Spleen (tissue), 11 donors: ENCODE results near the gene OR10P1. TPM values are rescaled to one million over a fixed set of nuclear protein-coding genes. Genes with fewer than 3 reads are reported as not detected.

ENCODE experiments used
- DNase-seq: peaks from one replicate; pipeline ENCODE4 v3.0.0-alpha.2; 2020
- H3K27ac ChIP-seq, 8 donors: fragments of 200-600 bp; sonication (generic) in 7 of 8; 1 replicate in 4 of 8; 2 replicates in 4 of 8; pipeline versions ENCODE4 v1.5.0 to v1.8.0; 2016 to 2021; ENCODE audit warnings: inconsistent platforms in 4 of 8, mild to moderate bottlenecking in 4 of 8, moderate library complexity in 1 of 8
- H3K27me3 ChIP-seq, 7 donors: fragments of 200-600 bp; sonication (generic) in 6 of 7; replicated peaks in 1 of 7; 1 replicate in 4 of 7; 2 replicates in 3 of 7; pipeline versions ENCODE4 v1.5.0 to v1.8.0; 2016 to 2021; ENCODE audit warnings: inconsistent platforms in 3 of 7, mild to moderate bottlenecking in 1 of 7
- H3K36me3 ChIP-seq, 6 donors: fragments of 200-600 bp; sonication (generic) in 5 of 6; 1 replicate in 4 of 6; 2 replicates in 2 of 6; pipeline versions ENCODE4 v1.5.0 to v1.8.0; 2016 to 2021; ENCODE audit warnings: inconsistent platforms in 2 of 6
- H3K4me1 ChIP-seq, 6 donors: fragments of 200-600 bp; sonication (generic) in 5 of 6; 1 replicate in 3 of 6; 2 replicates in 3 of 6; pipeline versions ENCODE4 v1.5.0 to v1.8.0; 2016 to 2021; ENCODE audit warnings: inconsistent platforms in 3 of 6
- H3K4me3 ChIP-seq, 8 donors: fragments of 200-600 bp; sonication (generic) in 7 of 8; 1 replicate in 4 of 8; 2 replicates in 4 of 8; pipeline versions ENCODE4 v1.5.0 to v1.8.0; 2016 to 2021; ENCODE audit warnings: inconsistent platforms in 4 of 8, mild to moderate bottlenecking in 4 of 8, moderate library complexity in 2 of 8
- H3K9me3 ChIP-seq, 8 donors: fragments of 200-600 bp; sonication (generic) in 7 of 8; 1 replicate in 4 of 8; 2 replicates in 4 of 8; pipeline versions ENCODE4 v1.5.0 to v1.8.0; 2016 to 2021; ENCODE audit warnings: inconsistent platforms in 4 of 8
- POLR2A ChIP-seq, 3 donors: fragments of 450-650 bp; IDR thresholded peaks; one replicate each; pipeline ENCODE4 v1.5.1; 2017; ENCODE audit warnings: antibody characterized with exemption in 3 of 3, mild to moderate bottlenecking in 1 of 3
- POLR2AphosphoS5 ChIP-seq, 3 donors: sonication (generic); formaldehyde crosslinking; IDR thresholded peaks; one replicate each; pipeline ENCODE4 v1.5.1; 2017; ENCODE audit warnings: antibody characterized with exemption in 3 of 3
- WGBS, 5 donors: extraction: QIAGEN DNeasy Blood & Tissue Kit in 3 of 5; methylation state at CpG; one replicate each; pipeline versions ENCODE4 v1.1.5 to v1.1.7; 2013 to 2018; 5-methylcytosine and 5-hydroxymethylcytosine counted together
- intact Hi-C: fragments of 100-400 bp; cut with DNase I; formaldehyde crosslinking; loops from one replicate; pipeline ENCODE4 v1.15.0; 2023; ENCODE audit warnings: low total_unique reads
- polyA plus RNA-seq, 3 donors: library from polyadenylated mRNA; stranded (reverse); fragments of 200-250 nt; gene quantifications; one replicate each; pipeline ENCODE4 v1.2.1, GENCODE V29; 2013
- total RNA-seq, 7 donors: library from RNA; depleted of rRNA in 3 of 7; stranded (reverse); fragments of >200 nt in 3 of 7; fragmentation: NEBNext Ultra II Directional in 4 of 7; extraction: Animal tissue kit (Norgen Biotek cat#: 25700) in 4 of 7; gene quantifications; one replicate each; pipeline versions ENCODE4 v1.1.0 to v1.2.1, GENCODE V29; 2016 to 2021
- TF ChIP-seq, protein P1 (sequence below), 11 experiments: fragments of 200-600 bp in 7 of 11; fragments of 450-650 bp in 4 of 11; sonication (generic) in 4 of 11; IDR thresholded peaks in 8 of 11; conservative IDR thresholded peaks in 3 of 11; 1 replicate in 7 of 11; 2 replicates in 4 of 11; pipeline versions ENCODE4 v1.4.0 to v1.8.0; 2016 to 2021; ENCODE audit warnings: antibody characterized with exemption in 11 of 11, inconsistent platforms in 4 of 11, mild to moderate bottlenecking in 1 of 11
- donor health status: healthy with polysubstance abuse.
- donor health status: DM: no; HTN: no; CAD: no; lungs with moderate emphysema.
- donor health status: DM: no; HTN: no; CAD: no.
- donor health status: Bipolar disorder and iron deficiency.
- donor health status: healthy.
- donor health status: DM: no; HTN: no; CAD: no.
- donor health status: DM: yes; HTN: yes; CAD: no.

The OR10P1 gene
- total and polyA plus RNA-seq, 10 donors, result not detected

- intact Hi-C loops, result no loop called here
- WGBS, 5 donors, result 48 to 73% (median 58%) methylated on average over 3 of the region's 3 CpGs
- no peaks in the 10 kb centered on the region for H3K9me3 ChIP-seq
Measured at GRCh38 chr12:55629058-55629841, 7.4 kb upstream of the OR10P1 start.

DNA sequence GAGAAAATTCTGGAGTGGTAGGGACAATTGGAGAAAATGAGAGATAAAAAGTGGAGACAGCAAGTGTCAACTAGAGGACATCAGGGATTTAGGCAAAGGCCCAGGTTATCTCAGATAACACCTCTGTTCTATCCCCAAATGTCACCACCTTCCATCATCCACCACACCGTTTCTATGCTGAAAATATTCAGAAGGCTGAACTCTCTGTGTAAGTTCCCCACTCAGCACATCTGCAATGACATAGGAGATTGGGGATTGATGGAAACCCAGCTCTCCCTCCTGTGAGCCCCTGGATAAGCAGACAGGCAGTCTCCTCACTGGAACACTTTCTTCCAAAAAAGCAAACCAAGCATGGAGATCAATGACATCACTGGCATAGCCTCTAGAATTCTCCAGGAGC, 5.6 kb upstream of the OR10P1 start:
- Histone ChIP-seq H3K36me3 (no peaks in the 10 kb centered on the region), H3K27me3 (no peaks in the 10 kb centered on the region)
- intact Hi-C loops, result no loop called here

More at GRCh38 chr12:55629058-55629841, 7.4 kb upstream of the OR10P1 start:
- TF ChIP-seq, protein P1, sequence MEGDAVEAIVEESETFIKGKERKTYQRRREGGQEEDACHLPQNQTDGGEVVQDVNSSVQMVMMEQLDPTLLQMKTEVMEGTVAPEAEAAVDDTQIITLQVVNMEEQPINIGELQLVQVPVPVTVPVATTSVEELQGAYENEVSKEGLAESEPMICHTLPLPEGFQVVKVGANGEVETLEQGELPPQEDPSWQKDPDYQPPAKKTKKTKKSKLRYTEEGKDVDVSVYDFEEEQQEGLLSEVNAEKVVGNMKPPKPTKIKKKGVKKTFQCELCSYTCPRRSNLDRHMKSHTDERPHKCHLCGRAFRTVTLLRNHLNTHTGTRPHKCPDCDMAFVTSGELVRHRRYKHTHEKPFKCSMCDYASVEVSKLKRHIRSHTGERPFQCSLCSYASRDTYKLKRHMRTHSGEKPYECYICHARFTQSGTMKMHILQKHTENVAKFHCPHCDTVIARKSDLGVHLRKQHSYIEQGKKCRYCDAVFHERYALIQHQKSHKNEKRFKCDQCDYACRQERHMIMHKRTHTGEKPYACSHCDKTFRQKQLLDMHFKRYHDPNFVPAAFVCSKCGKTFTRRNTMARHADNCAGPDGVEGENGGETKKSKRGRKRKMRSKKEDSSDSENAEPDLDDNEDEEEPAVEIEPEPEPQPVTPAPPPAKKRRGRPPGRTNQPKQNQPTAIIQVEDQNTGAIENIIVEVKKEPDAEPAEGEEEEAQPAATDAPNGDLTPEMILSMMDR (IDR thresholded peaks at IDR 0.05 in 8 of 11, conservative IDR thresholded peaks at IDR 0.05 in 3 of 11), result no peak
- TF ChIP-seq POLR2AphosphoS5 (IDR thresholded peaks at IDR 0.05), result no peak
- TF ChIP-seq POLR2A (IDR thresholded peaks at IDR 0.05), result no peak
- Histone ChIP-seq H3K27ac (peak overlapping the region in 1 of 8 donors; percentile 15), H3K27me3 (no peaks in the 10 kb centered on the region), H3K4me3 (no peak overlapping the region), H3K36me3 (no peaks in the 10 kb centered on the region), H3K4me1 (peaks cover 0 to 5% (median 0%) of the 10 kb centered on the region in 6 donors)
- DNase-seq, result no peak

DNA sequence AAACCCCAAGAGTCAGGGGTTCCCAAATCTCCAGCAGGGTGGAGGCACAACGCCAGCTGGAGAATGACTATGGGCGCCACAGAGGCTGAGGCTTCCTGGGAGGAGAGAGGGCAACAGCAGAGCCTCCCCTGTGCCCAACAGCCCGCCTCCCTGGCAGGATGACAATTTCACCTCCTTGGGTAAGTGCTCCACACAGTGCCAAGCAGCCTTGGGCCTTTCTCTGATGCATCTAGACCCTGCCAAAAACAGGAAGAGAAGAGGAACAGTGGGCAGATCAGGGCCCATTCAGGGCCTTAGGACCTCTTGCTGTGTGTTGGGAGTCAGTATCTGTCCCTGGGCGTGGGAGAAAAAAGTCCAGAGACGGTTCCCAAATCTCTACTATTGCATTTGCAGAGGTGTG, 5.0 kb upstream of the OR10P1 start:
- WGBS, 5 donors, result 73 to 91% (median 78%) methylated on average over 5 of the region's 5 CpGs
- intact Hi-C loops, result no loop called here

More for the DNA sequence above, 5.6 kb upstream of the OR10P1 start:
- Histone ChIP-seq H3K4me1 (peaks cover 0 to 6% (median 0%) of the 10 kb centered on the region in 6 donors), H3K4me3 (no peak overlapping the region), H3K9me3 (no peaks in the 10 kb centered on the region), H3K27ac (no peak overlapping the region)
- WGBS, 5 donors, result 58 to 82% (median 75%) methylated on average over 1 of the region's 1 CpG
- TF ChIP-seq, protein P1 (IDR thresholded peaks at IDR 0.05 in 8 of 11, conservative IDR thresholded peaks at IDR 0.05 in 3 of 11), result no peak
- DNase-seq, result no peak

DNA sequence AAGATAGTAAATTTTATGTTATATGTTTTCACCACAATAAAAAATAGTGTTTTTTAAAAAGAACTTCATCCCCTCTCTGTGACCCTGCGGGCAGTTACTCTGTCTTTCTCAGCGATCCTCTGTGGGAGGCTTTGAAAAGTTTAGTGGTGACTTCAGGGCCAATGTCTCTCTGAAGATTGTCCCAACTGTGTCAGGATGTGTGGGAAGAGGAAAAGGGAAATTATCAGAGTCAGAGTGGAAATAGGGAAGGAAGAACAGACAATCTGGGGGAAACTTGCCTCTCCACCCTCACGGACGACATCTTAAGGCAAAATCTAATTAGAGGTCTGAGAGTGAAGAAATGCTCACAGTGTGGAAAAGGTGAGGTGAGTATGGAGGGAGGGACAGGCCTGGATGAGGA, 3.5 kb upstream of the OR10P1 start:
- WGBS, 5 donors, result 56 to 65% (median 61%) methylated on average over 4 of the region's 4 CpGs
- DNase-seq, result no peak
- intact Hi-C loops, result no loop called here
- no peak for TF ChIP-seq POLR2AphosphoS5 (IDR thresholded peaks at IDR 0.05)
- TF ChIP-seq, protein P1 (IDR thresholded peaks at IDR 0.05 in 8 of 11, conservative IDR thresholded peaks at IDR 0.05 in 3 of 11), result no peak
- TF ChIP-seq POLR2A (IDR thresholded peaks at IDR 0.05), result no peak
- Histone ChIP-seq H3K4me1 (peaks cover 0 to 8% (median 0%) of the 10 kb centered on the region in 6 donors), H3K9me3 (no peaks in the 10 kb centered on the region), H3K27ac (no peak overlapping the region), H3K4me3 (no peak overlapping the region), H3K36me3 (no peaks in the 10 kb centered on the region), H3K27me3 (no peaks in the 10 kb centered on the region)

More for the DNA sequence above, 5.0 kb upstream of the OR10P1 start:
- no peaks in the 10 kb centered on the region for H3K27me3 ChIP-seq
- H3K27ac ChIP-seq, result no peak overlapping the region
- H3K36me3 ChIP-seq, result no peaks in the 10 kb centered on the region
- TF ChIP-seq POLR2AphosphoS5 (IDR thresholded peaks at IDR 0.05) (no peak), POLR2A (IDR thresholded peaks at IDR 0.05) (no peak)
- TF ChIP-seq, protein P1 (IDR thresholded peaks at IDR 0.05 in 8 of 11, conservative IDR thresholded peaks at IDR 0.05 in 3 of 11), result no peak
- DNase-seq, result no peak
- H3K4me1 ChIP-seq, result peaks cover 0 to 8% (median 0%) of the 10 kb centered on the region in 6 donors
- no peak overlapping the region for H3K4me3 ChIP-seq
- H3K9me3 ChIP-seq, result no peaks in the 10 kb centered on the region
